ENCODE data around the gene C2CD2. TPM values are rescaled to one million over a fixed set of nuclear protein-coding genes. Genes with fewer than 3 reads are reported as not detected.

Gene C2CD2
- polyA plus RNA-seq, 3 donors = 13.6 to 20.2 (median 15.2) TPM

DNA sequence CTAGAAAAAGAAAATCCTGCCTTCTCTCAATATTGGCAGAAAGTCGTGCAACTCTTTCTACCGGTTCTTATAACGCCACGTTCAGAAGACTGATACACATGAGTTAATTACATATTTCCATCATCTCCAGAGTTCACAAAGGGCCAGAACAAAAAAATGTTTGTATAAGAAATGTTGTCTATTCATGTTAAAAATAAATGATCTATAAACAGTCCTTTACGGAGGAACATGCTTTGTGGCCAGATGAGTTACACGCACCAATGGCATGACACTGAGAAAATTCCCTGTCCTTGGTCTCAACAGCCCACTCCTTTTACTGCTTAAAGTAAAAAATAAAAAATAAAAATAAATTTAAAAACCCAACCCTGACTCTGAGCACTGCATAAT, 29.5 kb downstream of the C2CD2 start:
- no peak for DNase-seq (ENCODE audit: extremely low read depth in 1 of 11, low read depth in 9 of 11, low spot score in 4 of 11)

DNA sequence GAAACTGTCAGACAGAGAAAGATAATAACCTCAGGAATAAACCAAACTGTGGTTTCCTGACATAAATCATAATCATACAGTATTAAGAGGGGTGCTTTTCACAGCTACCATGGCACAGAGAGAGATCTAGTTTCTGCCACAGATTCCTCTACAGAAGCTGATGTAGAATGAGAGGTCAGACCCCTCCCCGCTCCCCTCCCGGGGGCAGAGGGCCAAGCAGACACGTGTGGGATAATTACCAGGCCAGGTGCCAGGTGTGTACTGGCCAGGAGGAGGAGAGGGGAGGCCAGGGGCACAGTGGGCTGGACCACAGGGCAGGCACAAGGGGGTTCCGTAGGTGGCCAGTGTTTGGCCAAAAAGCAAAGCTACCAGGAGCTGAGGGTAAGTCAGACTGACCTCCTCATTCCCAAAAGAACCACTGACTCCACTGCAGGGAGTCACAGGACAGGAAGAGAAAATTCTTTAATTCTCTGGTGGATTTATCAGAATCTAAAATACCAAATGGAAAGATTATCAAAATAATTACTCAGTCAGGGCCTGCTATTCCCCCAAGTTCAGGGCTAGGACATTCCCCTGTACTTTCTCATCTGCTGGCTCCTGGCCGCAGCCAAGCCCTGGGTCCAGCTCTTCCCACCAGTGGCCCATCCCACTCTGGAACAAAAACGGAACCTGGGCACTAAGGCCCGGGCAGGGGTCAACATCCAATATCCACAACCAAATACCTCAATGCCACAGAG, 30.0 kb downstream of the C2CD2 start:
- no peak for DNase-seq (ENCODE audit: extremely low read depth in 1 of 11, low read depth in 9 of 11, low spot score in 4 of 11)

DNA sequence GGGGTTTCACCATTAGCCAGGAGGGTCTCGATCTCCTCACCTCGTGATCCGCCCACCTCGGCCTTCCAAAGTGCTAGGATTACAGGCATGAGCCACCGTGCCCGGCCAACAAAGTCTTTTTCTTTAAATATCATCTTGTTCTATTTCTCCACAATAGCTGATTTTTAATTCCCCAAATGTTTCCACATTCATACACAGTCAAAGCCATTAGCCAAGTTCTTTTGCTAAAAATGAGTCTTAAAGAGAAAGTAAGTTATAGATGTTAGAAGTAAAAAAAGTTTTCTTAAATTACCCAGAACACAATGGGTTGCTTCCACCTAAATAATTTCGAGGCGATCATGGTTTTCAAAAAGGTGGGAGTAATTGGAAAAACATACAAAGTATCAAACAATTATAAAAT, 30.6 kb downstream of the C2CD2 start:
- no peak for DNase-seq (ENCODE audit: extremely low read depth in 1 of 11, low read depth in 9 of 11, low spot score in 4 of 11)

DNA sequence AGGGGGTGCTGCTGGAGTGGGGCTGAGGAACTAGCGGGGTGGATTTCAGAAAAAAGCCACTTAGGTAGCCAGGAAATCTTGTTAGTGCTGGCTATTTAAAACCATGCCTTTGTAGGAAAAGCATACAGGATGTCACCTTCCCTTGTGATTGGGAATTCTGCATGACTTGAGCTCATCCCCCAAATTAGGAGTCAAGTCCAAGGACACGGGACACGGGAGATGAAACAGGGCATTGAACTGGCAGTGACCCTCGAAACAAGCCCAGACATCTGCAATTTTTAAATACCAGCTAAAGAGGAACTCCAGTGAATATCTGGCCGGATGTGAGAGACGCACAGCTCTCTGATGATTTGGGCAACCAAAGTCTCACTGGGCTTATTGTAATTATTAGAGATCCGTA, 32.8 kb downstream of the C2CD2 start:
- no peak for DNase-seq (ENCODE audit: extremely low read depth in 1 of 11, low read depth in 9 of 11, low spot score in 4 of 11)

DNA sequence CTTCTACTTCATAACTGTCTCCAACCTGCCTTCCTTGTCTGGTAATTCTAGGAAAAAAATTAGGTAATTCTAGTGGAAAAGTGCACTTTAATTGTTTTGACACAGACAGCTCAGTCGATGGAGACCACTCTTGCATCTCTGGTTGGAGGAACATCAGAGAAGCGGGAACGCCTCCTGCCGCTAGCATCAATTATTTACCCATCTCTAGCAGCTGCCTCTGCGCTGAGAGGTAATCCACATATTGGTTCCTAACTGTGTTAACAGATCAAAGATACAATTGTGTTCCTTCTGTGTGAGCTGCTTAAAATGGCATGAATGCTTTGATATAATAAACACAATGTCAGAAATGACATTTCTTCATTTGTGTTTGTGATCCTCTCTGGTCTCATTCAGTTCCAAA, 33.3 kb downstream of the C2CD2 start:
- no peak for DNase-seq (ENCODE audit: extremely low read depth in 1 of 11, low read depth in 9 of 11, low spot score in 4 of 11)

DNA sequence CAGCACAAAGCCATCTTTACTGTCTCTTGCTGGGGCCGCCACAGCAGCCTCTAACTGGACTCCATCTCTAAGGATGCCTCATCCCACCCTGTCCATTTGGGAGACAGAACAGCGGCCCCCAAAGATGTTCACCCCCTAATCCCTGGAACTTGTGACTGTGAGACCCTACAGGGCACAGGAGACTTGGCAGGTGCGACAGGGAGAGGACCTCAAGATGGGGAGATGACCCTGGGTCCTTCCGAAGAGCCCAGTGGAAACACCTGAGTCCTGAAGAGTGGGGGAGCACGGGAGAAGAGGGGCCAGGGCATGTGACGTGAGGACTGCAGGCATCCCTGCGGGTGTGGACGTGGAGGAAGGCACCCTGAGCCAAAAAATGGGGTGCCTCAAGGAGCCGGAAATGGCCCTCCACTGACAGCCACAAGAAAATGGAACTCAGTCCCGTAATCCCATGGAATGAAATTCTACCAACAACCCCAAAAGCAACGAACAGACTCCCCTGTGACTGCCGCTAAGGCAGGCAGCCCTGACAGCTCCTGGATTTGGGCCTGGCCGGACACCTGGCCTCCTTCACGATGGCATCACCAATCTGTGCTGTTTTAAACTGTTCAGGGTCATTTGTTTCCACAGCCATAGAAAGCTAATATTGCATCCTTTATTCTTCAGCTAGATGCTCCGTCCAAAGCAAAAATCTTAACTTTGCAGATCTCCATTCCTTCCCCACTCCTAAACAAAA, 34.0 kb downstream of the C2CD2 start:
- no peak for DNase-seq (ENCODE audit: extremely low read depth in 1 of 11, low read depth in 9 of 11, low spot score in 4 of 11)

DNA sequence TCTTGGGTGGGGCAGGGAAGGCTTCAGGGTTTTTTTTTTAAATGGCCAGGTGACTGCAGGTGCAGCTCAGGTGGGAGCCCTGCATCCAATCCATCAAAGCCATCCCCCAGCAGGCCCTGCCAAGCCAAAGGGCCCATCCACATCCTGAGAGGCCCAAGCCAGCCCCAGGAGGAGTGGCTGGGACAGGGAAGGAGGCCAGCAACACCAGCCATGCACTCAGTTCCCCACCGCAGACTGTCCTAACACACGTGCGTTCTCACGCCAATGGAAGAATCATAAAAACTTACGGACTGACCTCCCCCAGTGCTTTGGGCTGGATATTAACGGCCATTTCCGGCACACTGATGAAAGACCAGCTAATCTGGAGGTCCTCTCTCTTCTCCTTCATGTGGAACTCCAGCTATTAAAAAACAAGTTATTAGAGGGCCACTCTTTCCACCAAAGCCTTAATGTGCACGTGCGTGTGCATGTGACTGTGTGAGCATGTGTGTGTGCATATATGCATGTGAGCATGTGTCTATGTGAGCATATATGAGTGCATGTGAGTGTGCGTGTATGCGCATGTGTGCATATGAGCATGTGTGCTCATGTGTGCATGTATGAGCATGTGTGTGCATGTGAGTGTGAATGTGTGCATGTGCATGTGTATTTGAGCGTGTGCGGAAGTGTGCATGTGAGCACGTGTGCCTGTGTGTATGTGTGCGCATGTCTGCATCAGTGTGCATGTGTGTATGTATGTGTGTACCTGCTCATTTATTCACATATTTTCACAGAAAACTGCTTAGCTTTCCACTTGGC, 35.1 kb downstream of the C2CD2 start:
- no peak for DNase-seq (ENCODE audit: extremely low read depth in 1 of 11, low read depth in 9 of 11, low spot score in 4 of 11)

DNA sequence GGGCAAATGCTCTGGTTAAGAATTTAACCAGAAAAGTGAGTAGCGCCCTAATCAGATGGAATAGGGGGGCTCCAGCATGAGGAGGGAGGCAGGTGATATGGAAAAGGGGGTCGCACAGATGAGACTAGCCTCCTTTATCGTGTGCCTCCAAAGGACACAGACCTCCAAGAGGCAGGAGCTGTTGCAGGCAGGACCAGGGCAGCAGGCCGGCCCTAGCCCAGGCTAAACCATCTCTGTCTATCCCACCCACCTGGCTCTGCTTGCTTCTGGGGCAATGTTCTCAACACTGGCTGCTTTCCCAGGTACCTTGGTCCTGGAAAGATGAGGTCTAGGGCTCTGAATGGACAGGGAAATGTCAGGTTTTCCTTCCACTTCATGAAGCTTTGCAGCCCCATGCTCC, 36.3 kb downstream of the C2CD2 start:
- DNase-seq (ENCODE audit: extremely low read depth in 1 of 11, low read depth in 9 of 11, low spot score in 4 of 11) = no peak

DNA sequence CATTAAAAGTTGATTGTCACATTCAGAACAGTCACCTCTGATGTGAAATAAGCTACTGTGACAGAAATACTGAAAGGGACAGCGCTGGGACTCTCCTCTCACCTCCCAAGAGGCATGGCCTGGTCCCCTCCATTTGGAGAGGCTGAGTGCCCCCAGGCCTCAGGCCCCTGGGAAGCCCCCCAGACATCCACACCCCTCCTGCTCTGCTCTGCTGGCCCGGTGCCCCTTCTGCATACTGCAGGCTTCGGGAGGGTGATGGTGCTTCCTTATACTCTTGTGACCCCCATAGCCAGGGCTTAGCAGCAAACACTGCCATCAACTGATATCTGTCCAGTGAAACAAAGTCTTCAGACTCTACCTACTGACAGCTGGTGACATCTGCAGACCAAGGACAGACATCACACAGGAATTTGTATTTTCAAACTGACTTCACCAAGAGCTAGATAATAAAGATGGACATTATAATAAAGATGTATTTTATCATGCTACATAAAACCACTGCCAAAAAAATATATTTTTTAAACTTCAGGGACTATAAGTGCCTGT, 36.9 kb downstream of the C2CD2 start:
- no peak for DNase-seq (ENCODE audit: extremely low read depth in 1 of 11, low read depth in 9 of 11, low spot score in 4 of 11)

DNA sequence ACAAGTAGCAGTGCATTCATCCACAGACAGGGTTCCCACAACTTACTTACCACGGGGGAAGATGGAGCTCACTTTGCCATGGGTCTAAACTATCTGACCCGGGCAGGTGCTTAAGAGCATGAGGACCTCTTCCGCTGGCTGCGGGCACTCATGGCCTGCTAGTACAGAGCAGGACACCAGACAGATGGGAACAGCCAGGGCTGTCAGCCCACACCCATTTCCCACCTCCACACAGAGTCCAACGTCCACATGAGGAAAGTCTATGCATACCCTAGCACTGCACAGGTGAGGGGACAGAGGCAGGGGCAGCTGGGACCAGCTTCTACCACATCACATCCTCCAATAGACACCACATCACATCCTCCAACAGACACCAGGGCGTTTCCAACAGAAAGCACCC, 38.9 kb downstream of the C2CD2 start:
- no peak for DNase-seq (ENCODE audit: extremely low read depth in 1 of 11, low read depth in 9 of 11, low spot score in 4 of 11)

DNA sequence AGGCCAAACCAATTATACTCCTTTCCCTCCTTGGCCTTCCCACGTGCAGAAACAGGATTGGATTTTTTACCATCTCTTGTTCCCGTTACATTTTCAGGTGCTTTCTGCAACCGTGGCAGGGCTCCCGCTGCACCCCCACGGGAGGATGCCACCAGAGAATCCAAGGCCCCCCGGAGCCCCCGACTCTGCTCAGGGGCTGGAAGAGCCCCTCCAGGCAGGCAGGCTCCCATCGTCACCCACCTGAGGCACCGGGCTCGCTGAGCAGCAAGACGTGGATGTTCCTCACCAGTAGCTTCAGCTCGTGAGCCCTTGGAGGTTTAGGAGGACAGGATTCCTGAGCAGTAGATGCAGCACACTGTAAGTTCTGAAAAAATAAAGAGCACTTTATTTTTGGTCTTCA, 39.5 kb downstream of the C2CD2 start:
- DNase-seq (ENCODE audit: extremely low read depth in 1 of 11, low read depth in 9 of 11, low spot score in 4 of 11) = no peak

DNA sequence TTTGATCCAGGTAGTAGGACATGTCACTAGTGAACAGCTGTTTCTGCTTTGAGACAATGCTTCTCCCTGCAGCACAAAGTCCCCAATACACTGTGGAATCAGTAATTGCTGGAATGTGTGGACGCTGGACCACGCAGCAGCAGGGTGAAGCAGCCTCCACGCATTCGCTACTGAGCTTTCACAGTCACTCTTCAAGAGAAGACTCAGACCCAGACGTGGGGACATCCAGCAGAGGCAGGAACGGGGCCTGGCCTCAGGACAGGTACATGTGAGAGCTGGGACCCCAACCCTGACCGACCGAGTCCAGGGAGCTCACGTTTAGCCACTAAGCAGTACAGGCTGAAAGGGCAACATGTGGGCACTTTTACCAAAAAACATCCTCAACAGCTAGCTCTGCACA, 40.6 kb downstream of the C2CD2 start:
- DNase-seq (ENCODE audit: extremely low read depth in 1 of 11, low read depth in 9 of 11, low spot score in 4 of 11) = no peak

DNA sequence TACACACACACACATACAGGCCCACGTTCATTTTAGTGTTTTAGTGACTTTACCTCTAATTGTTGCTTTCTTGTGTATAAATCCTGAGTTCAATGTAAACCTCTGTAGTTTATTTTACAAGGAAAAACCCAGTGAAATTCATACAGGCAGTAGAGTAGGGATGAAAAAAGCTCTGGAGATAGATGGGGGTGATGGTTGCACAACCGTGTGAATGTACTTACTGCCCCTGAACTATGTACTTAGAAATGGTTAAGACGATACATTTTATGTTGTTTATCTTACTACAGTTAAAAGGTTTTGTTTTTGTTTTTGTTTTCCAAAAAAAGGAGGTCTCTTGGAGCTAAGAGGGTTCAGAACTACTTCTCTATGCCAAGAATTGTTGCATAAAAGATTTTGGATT, 45.0 kb downstream of the C2CD2 start:
- DNase-seq (ENCODE audit: extremely low read depth in 1 of 11, low read depth in 9 of 11, low spot score in 4 of 11) = no peak

DNA sequence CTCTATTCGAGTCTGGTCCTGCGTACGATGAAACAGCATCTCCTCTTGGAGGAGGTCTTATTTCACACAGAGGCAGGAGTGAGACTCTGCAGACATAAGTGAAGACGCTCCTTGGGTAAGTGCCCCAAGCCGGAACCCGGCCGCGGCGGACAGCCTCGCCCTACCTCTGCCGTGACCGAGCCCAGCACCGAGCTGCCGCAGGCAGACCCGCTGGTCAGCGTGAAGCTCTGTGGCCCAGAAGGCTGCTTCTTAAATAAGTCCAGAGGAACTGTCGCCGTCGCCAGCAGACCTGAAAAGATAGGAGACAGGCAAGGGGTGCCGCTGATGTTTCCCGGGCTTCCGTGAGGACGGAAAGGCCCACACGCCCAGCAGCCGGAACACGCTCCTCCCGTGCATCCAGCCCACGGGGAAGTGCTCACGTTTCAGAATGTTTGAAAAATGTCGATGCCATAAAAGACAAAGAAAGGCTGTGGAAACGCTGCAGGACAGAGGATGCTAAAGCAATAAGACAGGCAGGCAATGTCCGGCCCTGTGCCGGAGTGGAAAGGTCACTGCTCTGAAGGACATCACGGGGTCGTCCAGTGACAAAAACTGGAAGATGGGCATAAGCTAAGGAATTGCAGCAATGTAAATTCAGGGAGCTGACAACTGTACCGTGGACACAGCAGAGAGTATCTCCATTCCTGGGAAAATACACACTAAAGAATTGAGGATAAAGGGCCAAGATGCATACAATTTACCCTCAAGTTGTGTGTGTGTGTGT, 46.1 kb downstream of the C2CD2 start:
- DNase-seq (ENCODE audit: extremely low read depth in 1 of 11, low read depth in 9 of 11, low spot score in 4 of 11) = no peak

DNA sequence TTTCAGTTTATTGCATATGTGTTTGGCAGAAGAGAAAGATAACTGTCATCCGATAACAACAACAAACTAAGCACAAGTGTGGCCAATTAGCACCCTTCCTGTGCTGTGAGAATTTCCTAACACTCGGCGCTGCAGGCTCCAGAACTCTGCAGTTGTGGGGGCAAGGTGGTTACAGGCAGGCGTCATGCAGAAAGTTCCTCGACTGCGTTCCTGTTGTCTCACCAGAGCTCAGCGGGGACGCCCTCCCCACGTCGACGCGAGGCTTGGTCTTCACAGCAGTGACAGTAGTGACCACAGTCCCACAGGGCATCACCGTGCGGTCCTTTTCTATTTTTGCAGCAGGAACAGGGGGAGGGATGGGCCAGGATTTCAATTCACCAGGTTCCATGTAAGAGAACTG, 47.0 kb downstream of the C2CD2 start:
- no peak for DNase-seq (ENCODE audit: extremely low read depth in 1 of 11, low read depth in 9 of 11, low spot score in 4 of 11)

DNA sequence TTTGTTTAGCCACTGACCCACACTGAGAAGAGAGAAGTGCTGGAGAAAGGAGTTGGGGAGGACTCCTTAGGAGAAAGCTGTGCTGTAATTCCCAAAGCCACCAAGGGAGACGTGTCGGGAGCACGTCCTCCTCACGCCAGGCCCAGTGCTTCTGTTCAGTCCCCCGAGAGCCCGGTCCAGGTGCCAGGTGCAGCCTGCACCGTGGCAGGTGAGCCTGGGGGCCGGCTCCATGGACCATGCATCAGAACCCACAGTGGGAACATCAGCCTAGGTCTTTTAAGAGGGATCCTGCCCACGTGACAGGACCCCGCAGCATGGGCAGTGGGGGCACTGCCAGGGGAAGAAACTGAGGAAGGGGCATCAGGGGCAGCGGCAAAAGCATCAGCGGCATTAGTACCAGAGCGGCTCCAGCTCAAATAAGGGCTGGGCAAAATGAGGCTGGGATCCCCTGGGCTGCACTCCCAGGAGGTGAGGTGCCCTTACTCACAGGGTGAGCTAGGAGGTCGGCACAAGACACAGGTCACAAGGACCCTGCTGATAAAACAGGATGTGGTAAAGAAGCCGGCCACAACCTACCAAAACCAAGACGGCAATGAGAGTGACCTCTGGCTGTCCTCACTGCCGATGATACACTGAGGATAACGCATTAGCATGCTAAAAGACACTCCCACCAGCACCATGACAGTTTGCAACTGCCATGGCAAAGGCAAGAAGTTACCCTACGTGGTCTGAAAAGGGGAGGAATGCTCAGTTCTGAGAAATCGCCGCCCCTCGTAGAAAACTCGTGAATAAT, 50.1 kb downstream of the C2CD2 start:
- no peak for DNase-seq (ENCODE audit: extremely low read depth in 1 of 11, low read depth in 9 of 11, low spot score in 4 of 11)

DNA sequence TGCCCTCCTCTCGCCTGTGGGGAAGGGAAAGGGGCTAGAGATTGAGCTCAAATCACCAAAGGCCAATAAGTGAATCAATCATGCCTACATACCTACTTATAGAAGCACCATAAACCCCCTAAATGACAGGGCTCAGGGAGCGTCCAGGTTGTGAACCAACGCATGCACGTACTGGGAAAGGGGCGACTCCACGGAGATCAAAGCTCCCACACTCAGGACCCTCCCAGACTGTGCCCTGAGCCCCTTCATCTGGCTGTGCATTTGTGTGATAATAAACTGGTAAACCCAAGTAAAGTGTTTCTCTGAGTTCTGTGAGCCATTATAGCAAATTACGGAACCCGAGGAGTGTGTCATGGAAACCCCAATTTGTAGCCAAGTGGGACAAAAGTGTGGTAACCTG, 50.9 kb downstream of the C2CD2 start:
- no peak for DNase-seq (ENCODE audit: extremely low read depth in 1 of 11, low read depth in 9 of 11, low spot score in 4 of 11)

DNA sequence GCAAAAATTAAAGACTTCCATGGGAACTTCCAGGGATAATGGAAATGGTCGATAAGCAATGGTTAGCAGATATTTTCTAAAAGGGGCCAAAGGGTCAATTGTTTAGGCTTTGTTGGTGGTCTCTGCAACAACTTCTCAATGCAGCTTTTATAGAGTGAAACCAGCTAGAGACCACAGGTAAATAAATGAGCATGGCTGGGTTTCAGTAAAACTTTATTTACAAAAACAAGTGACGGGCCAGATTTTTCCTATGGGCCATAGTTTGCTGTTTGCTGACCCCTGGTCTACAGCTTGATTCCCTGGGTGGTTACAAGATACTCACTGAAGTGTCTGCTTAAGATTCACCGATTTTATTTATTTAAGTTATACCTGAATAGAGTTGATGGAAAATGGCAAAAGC, 52.0 kb downstream of the C2CD2 start:
- no peak for DNase-seq (ENCODE audit: extremely low read depth in 1 of 11, low read depth in 9 of 11, low spot score in 4 of 11)
